GM20431 (cell line): ENCODE data around the gene TAS2R31.

Source experiments
- in situ Hi-C: fragments of 300-500 bp; cut with MseI, MboI; formaldehyde crosslinking; loops from one replicate; pipeline ENCODE4 v1.15.0; 2020; ENCODE audit warnings: low sequenced_read_pairs; ENCODE audit not compliant: unreplicated experiment

TAS2R31 gene

DNA sequence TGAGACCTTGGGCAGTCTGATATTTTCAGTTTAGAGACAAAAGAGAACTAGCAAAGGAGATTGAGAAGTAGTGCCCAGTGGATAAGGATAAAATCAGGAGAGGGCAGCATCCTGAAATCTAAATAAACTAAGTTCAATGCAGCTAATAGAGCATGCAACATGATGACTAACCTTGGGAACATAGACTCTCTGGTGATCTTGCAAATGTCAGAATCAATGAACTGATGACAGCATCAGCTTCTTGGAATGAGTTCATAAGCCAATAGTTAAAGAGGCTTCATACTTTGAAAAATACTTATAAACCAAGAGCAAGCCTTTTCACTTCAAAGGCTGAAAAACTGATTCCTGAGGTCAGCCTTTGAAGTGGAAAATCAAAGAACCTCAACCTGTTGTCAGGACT is 17.0 kb downstream of the TAS2R31 start:
- in situ Hi-C loops: no loop called here

GRCh38 chr12:11007608-11008007 is 23.6 kb downstream of the TAS2R31 start:
- in situ Hi-C loops: no loop called here

DNA sequence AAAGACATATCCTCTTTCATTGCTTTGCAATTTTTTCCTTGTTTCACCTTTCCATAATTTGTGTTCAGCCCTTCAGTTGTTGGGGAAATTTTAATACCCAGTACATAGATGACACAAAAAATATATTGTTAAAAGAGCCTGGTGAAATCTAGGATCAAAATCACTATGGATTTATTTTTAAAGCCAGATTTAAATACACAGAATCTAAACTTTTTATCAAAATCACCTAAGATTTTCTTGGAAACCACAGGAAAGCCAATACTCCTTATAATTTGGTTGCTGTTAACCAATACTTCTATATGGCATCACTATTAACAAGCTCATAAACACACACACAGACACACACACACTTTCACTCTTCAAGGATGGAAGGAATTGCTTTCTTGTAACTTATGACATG is 33.0 kb downstream of the TAS2R31 start, which contains the start of gene TAS2R20:
Gene TAS2R20 (minus strand): TSS at position 101 of the 400 bp plus-strand sequence. CDS start 429 bp downstream, outside the sequence.
- in situ Hi-C loops: no loop called here

GRCh38 chr12:10994307-10994706 is 36.9 kb downstream of the TAS2R31 start:
- in situ Hi-C loops: no loop called here

- in situ Hi-C loops: no loop called here
Observed at GRCh38 chr12:10989107-10989506, 42.1 kb downstream of the TAS2R31 start.

- in situ Hi-C loops: no loop called here
Observed at GRCh38 chr12:10986812-10987211, 44.4 kb downstream of the TAS2R31 start, which contains the start of gene TAS2R50. Gene TAS2R50 (minus strand): TSS chr12:10986912. CDS start chr12:10986860, 52 bp downstream.

DNA sequence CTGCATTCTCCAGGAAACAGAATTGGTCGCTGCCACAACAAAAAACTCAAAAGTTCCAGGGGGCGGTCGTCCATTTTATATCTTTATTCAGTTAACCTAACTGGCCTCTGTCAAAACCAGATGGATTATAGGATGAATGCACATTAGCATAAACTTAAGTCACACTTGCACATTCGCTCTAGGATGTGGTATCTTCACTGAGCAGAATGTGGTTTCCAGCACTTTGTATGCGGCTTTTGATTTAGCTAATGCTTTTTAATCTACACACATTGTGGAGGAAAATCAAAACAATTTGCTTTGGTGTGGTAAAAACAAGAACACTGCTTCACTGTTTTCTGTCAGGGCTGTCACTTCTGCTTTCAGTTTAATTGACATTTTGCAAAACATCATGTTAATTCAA is 49.0 kb downstream of the TAS2R31 start:
- in situ Hi-C loops: no loop called here
